Measurements from ENCODE around the gene TRIM17. TPM values are rescaled to one million over a fixed set of nuclear protein-coding genes. Genes with fewer than 3 reads are reported as not detected.

TRIM17 gene
- total and polyA plus RNA-seq, 9 of the 15 experiments (the other 6 are each of a cell fraction or from before 2014, with no cell fraction given): not detected

GRCh38 chr1:228459091-228459993, 42.7 kb upstream of the TRIM17 start (continued):
- TF ChIP-seq BCOR (IDR thresholded peaks at IDR 0.05) (no peak), ZNF133 (CRISPR knock-in tag; IDR thresholded peaks at IDR 0.05) (no peak), SNAPC5 (CRISPR knock-in tag; IDR thresholded peaks at IDR 0.05) (no peak), PHTF2 (CRISPR knock-in tag; IDR thresholded peaks at IDR 0.05) (no peak), COPS2 (conservative IDR thresholded peaks at IDR 0.05) (no peak), HCFC1 (IDR thresholded peaks at IDR 0.05; ENCODE audit: low read depth, low read length) (peak; percentile 23; the same call in 1 of the 2 replicates), SREBF2 (CRISPR knock-in tag; IDR thresholded peaks at IDR 0.05) (no peak), DACH1 (IDR thresholded peaks at IDR 0.05; ENCODE audit: partially characterized antibody) (no peak), CBX2 (IDR thresholded peaks at IDR 0.05; ENCODE audit: insufficient read depth, low read length, poor library complexity, severe bottlenecking) (no peak), GABPB1 (CRISPR knock-in tag; IDR thresholded peaks at IDR 0.05) (peak; percentile 59; the same call in 1 of the 2 replicates), SMAD3 (CRISPR knock-in tag; conservative IDR thresholded peaks at IDR 0.05) (no peak), HDAC1 (IDR thresholded peaks at IDR 0.05) (peak in 1 of 2 experiments; percentile 76; a peak in 2 of 4 replicates), ZNF584 (CRISPR knock-in tag; IDR thresholded peaks at IDR 0.05; ENCODE audit: low read depth) (no peak), MAZ (CRISPR knock-in tag; conservative IDR thresholded peaks at IDR 0.05 in 1 of 2, IDR thresholded peaks at IDR 0.05 in 1 of 2) (peak; percentile 72 to 74; a peak in 3 of 4 replicates), SMAD2 (IDR thresholded peaks at IDR 0.05; ENCODE audit: low read depth, low read length) (no peak), ZBTB33 (CRISPR knock-in tag; IDR thresholded peaks at IDR 0.05) (no peak), ZBTB9 (CRISPR knock-in tag; IDR thresholded peaks at IDR 0.05) (peak; percentile 87), ZNF212 (CRISPR knock-in tag; IDR thresholded peaks at IDR 0.05) (no peak)
- TF ChIP-seq, protein P1, sequence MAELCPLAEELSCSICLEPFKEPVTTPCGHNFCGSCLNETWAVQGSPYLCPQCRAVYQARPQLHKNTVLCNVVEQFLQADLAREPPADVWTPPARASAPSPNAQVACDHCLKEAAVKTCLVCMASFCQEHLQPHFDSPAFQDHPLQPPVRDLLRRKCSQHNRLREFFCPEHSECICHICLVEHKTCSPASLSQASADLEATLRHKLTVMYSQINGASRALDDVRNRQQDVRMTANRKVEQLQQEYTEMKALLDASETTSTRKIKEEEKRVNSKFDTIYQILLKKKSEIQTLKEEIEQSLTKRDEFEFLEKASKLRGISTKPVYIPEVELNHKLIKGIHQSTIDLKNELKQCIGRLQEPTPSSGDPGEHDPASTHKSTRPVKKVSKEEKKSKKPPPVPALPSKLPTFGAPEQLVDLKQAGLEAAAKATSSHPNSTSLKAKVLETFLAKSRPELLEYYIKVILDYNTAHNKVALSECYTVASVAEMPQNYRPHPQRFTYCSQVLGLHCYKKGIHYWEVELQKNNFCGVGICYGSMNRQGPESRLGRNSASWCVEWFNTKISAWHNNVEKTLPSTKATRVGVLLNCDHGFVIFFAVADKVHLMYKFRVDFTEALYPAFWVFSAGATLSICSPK (IDR thresholded peaks at IDR 0.05; ENCODE audit: borderline replicate concordance): no peak
- TF ChIP-seq, protein P2, sequence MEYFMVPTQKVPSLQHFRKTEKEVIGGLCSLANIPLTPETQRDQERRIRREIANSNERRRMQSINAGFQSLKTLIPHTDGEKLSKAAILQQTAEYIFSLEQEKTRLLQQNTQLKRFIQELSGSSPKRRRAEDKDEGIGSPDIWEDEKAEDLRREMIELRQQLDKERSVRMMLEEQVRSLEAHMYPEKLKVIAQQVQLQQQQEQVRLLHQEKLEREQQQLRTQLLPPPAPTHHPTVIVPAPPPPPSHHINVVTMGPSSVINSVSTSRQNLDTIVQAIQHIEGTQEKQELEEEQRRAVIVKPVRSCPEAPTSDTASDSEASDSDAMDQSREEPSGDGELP (CRISPR knock-in tag; IDR thresholded peaks at IDR 0.05; ENCODE audit: borderline replicate concordance): peak; percentile 37

All from K562 (cell line).